ENCODE data around the gene FBXL16. TPM values are rescaled to one million over a fixed set of nuclear protein-coding genes. Genes with fewer than 3 reads are reported as not detected.

FBXL16 gene
- total and polyA plus RNA-seq, 2 of the 13 experiments (the other 11 are each of a cell fraction or from before 2014, with no cell fraction given): 0.22 to 2.0 TPM

- intact Hi-C loops (cut with micrococcal nuclease; ENCODE audit: unreplicated experiment): no loop called here
- Histone ChIP-seq H3K27ac (ENCODE audit: extremely low read length, insufficient read depth, low read length) (no peak overlapping the region), H2AFZ (ENCODE audit: low read length) (no peak overlapping the region), H3K27me3 (ENCODE audit: control insufficient read depth in 1 of 2, insufficient read depth in 2 of 2, low read length in 2 of 2) (peaks cover 0 to 3% of the 10 kb centered on the region in 2 experiments; a peak in 1 of 5 replicates), H3K4me2 (ENCODE audit: low read depth, low read length) (no peak overlapping the region), H3K4me1 (ENCODE audit: insufficient read depth, low read length) (peaks cover 35% of the 10 kb centered on the region), H3K9me3 (ENCODE audit: low read length) (no peaks in the 10 kb centered on the region), H3K9ac (ENCODE audit: insufficient read depth, low read depth, low read length) (no peak overlapping the region), H3K4me3 (replicated peaks in 1 of 3; ENCODE audit: insufficient read depth in 1 of 3, low read depth in 2 of 3, low read length in 3 of 3) (no peak overlapping the region), H3K36me3 (replicated peaks in 1 of 2; ENCODE audit: control insufficient read depth in 1 of 2, insufficient read depth in 2 of 2, low read length in 2 of 2) (no peaks in the 10 kb centered on the region), H3K79me2 (ENCODE audit: insufficient read depth, low read length) (no peaks in the 10 kb centered on the region), H4K20me1 (ENCODE audit: insufficient read depth, low read length) (no peaks in the 10 kb centered on the region)
- CTCF ChIA-PET (ENCODE audit: low intra/inter-chr PET ratio, low total read pairs): no interaction called here
- ATAC-seq: no peak
- in situ Hi-C loops (cut with HindIII; ENCODE audit: extremely low pct_ligation_motif_present, low pct_unique_long_range_greater_than_20kb): no loop called here
- no peak for FAIRE-seq
- WGBS (ENCODE audit: low lambda C conversion rate): 87% methylated on average over 21 of the region's 24 CpGs
- BruUV-seq (replicated peaks): no TSS peak
- no peak for DNase-seq (ENCODE audit: low spot score)
- POLR2A ChIA-PET: interaction anchor here (0.7 kb wide), 1 partner anchor 18 kb away, joined by 3 read pairs; the partner anchor contains the start of gene CIAO3
- no peak for TF ChIP-seq ZNF292 (CRISPR knock-in tag; IDR thresholded peaks at IDR 0.05; ENCODE audit: borderline replicate concordance, low read depth)
- peak; percentile 42; the same call in 1 of the 2 replicates for TF ChIP-seq POLR2G (IDR thresholded peaks at IDR 0.05; ENCODE audit: low read depth, low read length)
- peak; percentile 71 for TF ChIP-seq ZNF629 (CRISPR knock-in tag; conservative IDR thresholded peaks at IDR 0.05)
These were observed 17.4 kb upstream of the FBXL16 start for GRCh38 chr16:722835-723633.

DNA sequence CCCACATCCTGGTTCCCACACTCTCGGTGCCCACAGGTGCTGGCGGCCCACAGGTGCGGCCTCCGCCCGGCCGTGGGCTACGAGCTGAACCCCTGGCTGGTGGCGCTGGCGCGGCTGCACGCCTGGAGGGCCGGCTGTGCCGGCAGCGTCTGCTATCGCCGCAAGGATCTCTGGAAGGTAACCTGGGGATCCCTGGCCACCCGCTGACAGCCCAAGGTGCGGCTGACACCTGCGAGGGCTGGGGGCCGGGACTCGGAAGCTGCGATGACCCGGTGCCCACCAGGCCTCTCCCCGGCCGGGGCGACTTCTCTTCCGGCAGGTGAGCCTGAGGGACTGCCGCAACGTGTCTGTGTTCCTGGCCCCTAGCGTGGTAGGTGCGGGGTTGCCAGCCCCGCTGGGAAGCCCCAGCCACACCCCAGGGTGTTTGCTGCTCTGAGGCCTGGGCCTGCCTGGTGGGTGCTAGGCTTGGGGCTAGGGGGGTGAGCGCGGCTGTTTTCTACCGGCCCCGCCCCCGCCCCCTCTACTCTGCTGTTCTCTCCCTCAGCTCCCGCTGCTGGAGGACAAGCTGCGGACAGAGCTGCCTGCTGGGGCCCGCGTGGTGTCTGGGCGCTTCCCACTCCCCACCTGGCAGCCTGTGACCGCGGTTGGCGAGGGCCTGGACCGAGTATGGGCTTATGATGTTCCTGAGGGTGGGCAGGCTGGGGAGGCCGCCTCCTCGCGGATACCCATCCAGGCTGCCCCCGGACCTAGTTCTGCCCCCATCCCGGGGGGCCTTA lies 16.4 kb upstream of the FBXL16 start:
- FAIRE-seq (no peak), DNase-seq (ENCODE audit: low spot score) (no peak), ATAC-seq (no peak)
- Histone ChIP-seq H3K4me3 (replicated peaks in 1 of 3; ENCODE audit: insufficient read depth in 1 of 3, low read depth in 2 of 3, low read length in 3 of 3) (peak overlapping the region in 2 of 3 experiments; percentile 35 to 95; a peak in 3 of 6 replicates), H3K4me2 (ENCODE audit: low read depth, low read length) (peak overlapping the region; percentile 100), H3K4me1 (ENCODE audit: insufficient read depth, low read length) (peaks cover 30% of the 10 kb centered on the region), H3K27ac (ENCODE audit: extremely low read length, insufficient read depth, low read length) (peak overlapping the region; percentile 88), H3K27me3 (ENCODE audit: control insufficient read depth in 1 of 2, insufficient read depth in 2 of 2, low read length in 2 of 2) (peaks cover 0 to 3% of the 10 kb centered on the region in 2 experiments; a peak in 1 of 5 replicates), H4K20me1 (ENCODE audit: insufficient read depth, low read length) (no peaks in the 10 kb centered on the region), H3K36me3 (replicated peaks in 1 of 2; ENCODE audit: control insufficient read depth in 1 of 2, insufficient read depth in 2 of 2, low read length in 2 of 2) (no peaks in the 10 kb centered on the region), H3K9me3 (ENCODE audit: low read length) (no peaks in the 10 kb centered on the region), H2AFZ (ENCODE audit: low read length) (no peak overlapping the region), H3K9ac (ENCODE audit: insufficient read depth, low read depth, low read length) (peak overlapping the region; percentile 33), H3K79me2 (ENCODE audit: insufficient read depth, low read length) (no peaks in the 10 kb centered on the region)
- POLR2A ChIA-PET: interaction anchor here (0.7 to 2.5 kb wide), 13 partner anchors 8 to 251 kb away, joined by 3 to 22 read pairs (median 7); partner anchors contain the start of genes CHTF18, CIAO3, MSLN and RPUSD1
- in situ Hi-C loops (cut with HindIII; ENCODE audit: extremely low pct_ligation_motif_present, low pct_unique_long_range_greater_than_20kb): no loop called here
- CTCF ChIA-PET (ENCODE audit: low intra/inter-chr PET ratio, low total read pairs): no interaction called here
- intact Hi-C loops (cut with micrococcal nuclease; ENCODE audit: unreplicated experiment): no loop called here
- WGBS (ENCODE audit: low lambda C conversion rate): 96% methylated on average over 20 of the region's 51 CpGs
- TSS peak; percentile 53 for BruUV-seq (replicated peaks)
- no peak for TF ChIP-seq ZNF761 (CRISPR knock-in tag; conservative IDR thresholded peaks at IDR 0.05)
- TF ChIP-seq ISL2 (CRISPR knock-in tag; IDR thresholded peaks at IDR 0.05): 0 out of 2 replicates have a peak, but pooled peaks have one; percentile 8
- TF ChIP-seq, protein P1, sequence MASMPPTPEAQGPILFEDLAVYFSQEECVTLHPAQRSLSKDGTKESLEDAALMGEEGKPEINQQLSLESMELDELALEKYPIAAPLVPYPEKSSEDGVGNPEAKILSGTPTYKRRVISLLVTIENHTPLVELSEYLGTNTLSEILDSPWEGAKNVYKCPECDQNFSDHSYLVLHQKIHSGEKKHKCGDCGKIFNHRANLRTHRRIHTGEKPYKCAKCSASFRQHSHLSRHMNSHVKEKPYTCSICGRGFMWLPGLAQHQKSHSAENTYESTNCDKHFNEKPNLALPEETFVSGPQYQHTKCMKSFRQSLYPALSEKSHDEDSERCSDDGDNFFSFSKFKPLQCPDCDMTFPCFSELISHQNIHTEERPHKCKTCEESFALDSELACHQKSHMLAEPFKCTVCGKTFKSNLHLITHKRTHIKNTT (CRISPR knock-in tag; IDR thresholded peaks at IDR 0.05): no peak
- 0 out of 2 replicates have a peak, but pooled peaks have one; percentile 2 for TF ChIP-seq ZNF253 (CRISPR knock-in tag; IDR thresholded peaks at IDR 0.05; ENCODE audit: borderline replicate concordance)
- TF ChIP-seq TRIM24 (CRISPR knock-in tag; IDR thresholded peaks at IDR 0.05): no peak
- TF ChIP-seq ZNF430 (CRISPR knock-in tag; IDR thresholded peaks at IDR 0.05): peak; percentile 32; the same call in 1 of the 2 replicates
- TF ChIP-seq, protein P2, sequence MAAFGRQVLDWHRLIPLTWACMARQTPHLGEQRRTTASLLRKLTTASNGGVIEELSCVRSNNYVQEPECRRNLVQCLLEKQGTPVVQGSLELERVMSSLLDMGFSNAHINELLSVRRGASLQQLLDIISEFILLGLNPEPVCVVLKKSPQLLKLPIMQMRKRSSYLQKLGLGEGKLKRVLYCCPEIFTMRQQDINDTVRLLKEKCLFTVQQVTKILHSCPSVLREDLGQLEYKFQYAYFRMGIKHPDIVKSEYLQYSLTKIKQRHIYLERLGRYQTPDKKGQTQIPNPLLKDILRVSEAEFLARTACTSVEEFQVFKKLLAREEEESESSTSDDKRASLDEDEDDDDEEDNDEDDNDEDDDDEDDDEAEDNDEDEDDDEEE (CRISPR knock-in tag; IDR thresholded peaks at IDR 0.05): peak; percentile 49; the same call in 1 of the 2 replicates
- TF ChIP-seq, protein P3, sequence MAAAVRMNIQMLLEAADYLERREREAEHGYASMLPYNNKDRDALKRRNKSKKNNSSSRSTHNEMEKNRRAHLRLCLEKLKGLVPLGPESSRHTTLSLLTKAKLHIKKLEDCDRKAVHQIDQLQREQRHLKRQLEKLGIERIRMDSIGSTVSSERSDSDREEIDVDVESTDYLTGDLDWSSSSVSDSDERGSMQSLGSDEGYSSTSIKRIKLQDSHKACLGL (CRISPR knock-in tag; IDR thresholded peaks at IDR 0.05): 0 out of 2 replicates have a peak, but pooled peaks have one; percentile 5
- TF ChIP-seq ZNF101 (CRISPR knock-in tag; IDR thresholded peaks at IDR 0.05; ENCODE audit: borderline replicate concordance, low read depth): no peak
